H4 (cell line): ENCODE data around the gene RBM38. TPM values are rescaled to one million over a fixed set of nuclear protein-coding genes. Genes with fewer than 3 reads are reported as not detected.

Source experiments
- DNase-seq: peaks from one replicate; pipeline ENCODE4 v3.0.0-alpha.2; 2015; ENCODE audit warnings: low spot score
- total RNA-seq: library from RNA; depleted of rRNA; stranded (reverse); fragments of >200 nt; shearing (Covaris generic); gene quantifications from 2 replicates; pipeline ENCODE4 v1.2.3, GENCODE V29; 2014

Gene RBM38
- total RNA-seq, 1 experiment from 2014 or later, result 7.4 TPM

DNA sequence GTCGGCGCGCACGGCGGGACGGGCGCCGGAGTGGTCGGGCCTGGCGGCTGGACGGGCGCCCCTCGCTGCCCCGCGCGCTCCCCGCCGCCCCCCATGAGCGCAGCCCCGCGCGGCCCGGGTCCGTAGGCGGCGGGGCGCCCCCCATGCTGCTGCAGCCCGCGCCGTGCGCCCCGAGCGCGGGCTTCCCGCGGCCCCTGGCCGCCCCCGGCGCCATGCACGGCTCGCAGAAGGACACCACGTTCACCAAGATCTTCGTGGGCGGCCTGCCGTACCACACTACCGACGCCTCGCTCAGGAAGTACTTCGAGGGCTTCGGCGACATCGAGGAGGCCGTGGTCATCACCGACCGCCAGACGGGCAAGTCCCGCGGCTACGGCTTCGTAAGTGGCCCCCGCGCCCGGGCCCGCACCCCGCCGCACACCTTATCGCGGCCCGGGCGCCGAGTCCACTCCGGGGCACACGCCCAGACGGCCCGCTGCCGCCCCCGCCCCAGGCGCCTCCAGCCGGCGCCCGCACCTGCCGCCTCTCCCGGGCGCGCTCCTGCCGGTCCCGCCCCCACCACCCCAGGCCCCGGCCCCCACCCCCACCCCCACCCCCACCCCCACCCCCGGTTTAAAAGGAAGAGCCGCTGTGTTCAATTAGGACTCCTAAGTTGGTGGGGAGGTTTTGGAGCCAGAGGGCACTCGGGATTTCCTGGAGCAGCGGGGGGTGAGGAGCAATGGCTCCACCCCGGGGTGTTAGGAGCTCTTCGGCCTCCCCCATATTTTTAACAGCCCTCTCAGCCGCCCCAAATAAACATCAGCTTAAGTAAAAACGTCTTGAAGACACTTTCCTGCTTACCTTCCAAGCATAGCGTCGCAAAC, 474 bp downstream of the RBM38 start:
- DNase-seq, result no peak

DNA sequence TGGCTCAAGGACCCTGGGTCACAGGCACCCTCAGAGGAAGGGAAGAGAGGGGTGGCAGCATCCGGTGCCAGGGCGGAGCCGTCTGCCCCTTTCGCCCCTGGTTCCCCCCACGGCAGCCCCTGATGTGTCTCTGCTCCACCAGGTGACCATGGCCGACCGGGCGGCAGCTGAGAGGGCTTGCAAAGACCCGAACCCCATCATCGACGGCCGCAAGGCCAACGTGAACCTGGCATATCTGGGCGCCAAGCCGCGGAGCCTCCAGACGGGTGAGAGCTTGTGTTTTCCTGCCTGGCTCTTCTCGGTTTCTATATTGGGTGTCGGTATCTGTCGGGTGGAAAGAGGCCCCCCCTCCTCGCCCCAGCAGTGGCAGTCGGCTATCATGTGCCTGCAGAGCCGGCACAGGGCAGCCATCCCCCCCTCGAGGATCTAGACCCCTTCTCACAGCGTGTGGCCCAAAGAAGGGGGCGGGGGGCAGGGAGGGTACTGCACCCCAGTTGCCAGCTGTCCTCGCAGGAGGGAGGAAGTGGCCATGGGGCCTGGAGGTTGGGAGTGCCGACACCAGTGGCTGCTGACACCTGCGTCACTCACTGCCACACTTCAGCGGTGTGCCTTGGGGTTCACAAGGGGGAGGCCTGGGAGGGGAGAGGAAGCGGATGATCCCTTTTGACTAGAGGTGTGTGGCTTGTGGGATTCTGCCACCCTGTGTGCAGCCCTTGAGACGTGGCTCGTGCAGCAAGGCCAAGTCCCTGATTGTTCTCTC, 1.5 kb downstream of the RBM38 start:
- no peak for DNase-seq

DNA sequence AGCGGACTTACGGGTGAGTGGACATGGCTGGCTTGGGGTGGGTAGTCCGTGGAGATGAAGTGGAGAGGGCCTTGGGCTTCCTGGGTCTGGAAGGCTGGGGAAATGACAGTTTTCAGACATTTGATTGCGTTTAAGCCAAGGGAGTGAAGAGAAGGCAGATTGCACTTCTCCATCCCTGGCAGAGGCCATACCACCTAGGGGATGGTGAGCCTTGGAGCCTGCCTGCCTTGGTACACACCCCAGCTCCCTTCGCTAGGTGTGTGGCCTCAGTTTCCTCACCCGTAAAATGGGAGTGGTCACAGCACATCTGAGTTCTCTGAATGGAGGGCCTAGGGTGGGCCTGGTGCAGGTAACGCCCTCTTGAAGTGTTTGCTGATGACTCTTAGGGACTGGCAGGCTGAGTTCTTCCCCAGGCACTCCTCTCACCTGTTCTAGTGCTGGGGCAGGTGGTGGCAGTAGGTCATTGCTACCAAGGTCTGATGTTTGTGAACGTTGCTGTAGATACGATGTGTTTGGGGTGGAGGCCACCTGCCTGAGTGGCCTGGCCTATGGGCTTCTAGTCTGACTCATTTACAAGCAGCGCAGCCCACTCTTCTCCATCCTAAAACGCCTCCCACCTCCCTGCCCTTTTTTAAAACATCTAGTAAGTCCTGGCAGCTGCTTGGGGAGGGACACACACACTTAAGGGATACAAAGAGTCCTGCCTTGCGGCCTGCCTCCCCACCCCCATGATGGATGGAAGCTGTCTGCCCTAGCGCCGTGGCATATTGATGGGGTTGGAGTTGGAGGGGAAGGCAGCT, 2.3 kb downstream of the RBM38 start:
- DNase-seq, result no peak

DNA sequence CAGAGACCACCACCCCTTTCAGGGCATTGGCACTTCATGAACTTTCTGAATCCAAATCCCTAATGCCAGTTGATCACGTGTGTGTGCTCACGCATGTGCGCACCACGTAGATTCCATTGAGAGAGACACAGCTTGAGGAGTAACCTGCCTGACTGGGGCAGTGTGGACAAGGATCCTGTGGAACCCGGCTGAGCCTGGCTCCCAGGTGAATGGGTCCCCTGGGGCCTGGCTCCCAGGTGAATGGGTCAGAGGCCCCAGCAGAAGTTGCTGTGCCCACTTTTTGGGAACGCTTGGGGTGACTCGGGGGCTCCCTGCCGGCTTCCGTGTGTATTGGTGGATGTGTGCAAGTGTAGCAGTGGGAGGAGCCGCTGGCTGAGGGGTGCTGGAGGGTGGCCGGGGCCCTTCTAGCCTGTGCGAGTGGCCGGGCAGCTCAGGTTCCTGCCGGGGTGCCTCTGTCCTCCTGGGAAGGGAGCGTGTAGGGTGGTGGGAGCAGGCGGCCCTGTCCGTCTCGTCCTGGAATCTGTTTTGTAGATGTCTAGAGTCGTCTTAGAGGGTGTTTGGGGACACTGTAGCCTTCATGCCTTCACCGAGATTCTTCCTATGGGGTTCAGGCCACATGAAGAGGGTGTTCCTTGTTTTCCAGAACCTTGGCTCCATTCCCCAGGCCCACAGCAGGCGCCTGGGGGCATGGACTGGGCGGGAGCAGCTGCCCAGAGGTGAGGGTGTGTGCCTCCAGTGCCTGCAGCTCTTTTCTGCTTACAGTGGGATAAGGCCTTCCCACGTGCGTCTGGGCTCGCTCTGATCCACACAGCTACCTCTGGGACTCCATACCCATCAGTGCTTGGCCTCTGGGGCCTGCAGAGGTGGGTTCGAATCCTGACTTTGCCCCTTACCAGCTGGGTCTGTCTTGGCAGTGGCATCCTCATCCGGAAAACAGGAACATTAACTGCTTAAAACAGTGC, 3.2 kb downstream of the RBM38 start:
- DNase-seq, result no peak

DNA sequence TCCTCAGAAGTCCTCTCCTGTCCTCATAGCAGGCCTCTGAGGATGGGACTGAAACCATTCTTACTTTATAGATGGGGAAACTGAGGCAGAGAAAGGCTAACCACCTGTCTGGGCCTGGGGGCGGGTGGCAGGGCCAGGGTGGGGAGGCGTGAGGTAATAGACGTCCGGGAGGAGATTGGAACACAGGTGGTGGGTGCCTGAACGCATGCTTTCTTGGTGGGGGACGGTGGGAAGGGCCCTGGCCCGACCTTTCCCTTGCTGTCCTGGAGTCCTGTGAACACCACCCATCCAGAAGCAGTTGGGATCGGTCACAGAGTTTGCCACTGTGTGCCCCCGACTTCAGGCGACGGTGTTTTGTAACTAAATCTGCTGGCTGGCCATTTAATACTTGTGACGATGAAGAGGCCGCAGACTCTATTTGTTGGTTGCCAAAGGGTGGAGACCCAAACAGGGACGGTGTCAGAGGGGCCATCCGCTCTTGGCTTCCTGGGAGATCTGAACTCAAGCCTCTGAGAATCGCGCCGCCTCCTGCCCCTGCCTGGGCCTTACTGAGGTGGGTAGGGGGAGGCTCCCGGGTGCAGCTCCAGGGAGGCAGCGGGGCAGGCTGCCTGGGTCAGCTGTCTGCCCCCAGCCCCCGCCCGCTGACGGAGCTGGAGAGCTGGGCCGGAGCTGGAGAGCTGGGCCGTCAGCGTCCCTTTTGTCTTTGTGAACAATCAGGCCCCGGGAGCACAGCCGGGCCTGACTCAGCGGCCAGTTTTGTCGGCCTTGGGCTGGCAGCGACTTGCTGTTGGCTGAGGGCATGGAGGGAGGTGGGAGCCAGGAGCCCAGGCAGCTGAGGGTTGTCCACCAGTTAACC, 4.1 kb downstream of the RBM38 start:
- no peak for DNase-seq

DNA sequence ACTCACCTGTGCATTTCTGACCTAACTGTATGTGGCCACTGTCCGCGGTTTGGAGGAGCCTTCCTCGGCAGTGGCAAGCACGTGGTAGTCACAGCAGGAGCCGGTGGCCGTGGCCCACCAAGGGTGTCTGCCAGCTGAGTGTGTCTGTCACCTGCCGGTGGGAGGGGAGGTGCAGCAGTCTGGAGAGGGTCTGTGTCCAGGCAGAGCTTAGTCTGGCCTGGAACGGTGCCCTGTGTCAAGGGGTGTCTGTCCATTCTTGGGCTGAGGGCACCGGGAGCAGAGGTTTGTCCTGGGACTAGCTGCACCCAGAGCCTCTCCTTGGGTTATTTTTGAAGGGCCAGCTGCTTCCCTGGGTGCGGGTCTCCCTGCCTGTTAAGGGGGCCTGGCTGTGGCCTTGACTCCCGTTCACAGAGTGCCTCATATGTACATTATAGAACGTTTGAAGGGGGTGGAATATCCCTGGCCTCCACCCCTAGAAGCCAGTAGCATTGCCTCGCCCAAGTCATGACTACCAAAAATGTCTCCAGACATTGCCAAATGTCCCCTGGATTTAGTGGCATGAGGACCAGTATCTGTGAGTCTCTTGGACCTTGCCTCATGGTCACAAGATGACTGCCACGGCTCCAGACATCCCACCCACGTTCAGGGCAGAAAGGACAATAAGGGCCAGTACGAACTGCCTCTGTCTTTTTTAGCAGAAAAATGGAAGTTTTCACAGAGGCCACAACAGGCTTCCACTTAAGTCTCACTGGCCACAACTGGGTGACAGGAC, 5.2 kb downstream of the RBM38 start:
- no peak for DNase-seq

DNA sequence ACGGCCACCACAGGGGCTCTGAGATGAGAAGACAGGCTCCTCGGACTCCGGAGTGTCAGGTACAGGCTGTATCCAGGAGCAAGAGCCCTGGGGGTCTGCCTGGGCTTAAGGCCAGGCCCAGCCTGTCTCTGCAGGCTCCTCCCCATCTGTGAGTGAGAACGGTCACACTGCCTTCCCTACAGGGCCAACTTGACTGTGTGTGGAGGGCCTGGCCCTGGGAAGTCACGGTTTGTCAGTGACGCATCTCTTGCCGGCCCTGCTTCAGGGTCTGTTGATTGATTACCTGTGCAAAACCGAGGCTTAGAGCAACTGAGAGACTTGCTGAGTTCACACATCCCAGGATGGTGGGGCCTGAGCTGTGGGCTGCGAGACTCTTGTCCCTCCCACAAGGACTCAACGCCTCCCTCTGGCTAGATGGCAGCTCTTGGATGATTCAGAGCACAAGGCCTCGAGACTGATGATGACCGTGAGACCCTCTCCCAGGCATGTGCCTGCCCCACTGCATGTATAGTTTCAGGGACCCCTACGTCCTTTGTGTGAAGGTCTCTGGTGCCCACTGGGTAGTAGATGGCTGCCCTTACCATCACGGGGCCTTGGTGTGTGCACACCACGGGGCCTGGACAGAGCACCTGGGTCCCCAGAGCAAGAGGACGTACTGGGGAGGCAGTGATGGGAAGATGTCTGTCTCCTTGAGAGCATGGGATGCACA, 5.9 kb downstream of the RBM38 start:
- no peak for DNase-seq

DNA sequence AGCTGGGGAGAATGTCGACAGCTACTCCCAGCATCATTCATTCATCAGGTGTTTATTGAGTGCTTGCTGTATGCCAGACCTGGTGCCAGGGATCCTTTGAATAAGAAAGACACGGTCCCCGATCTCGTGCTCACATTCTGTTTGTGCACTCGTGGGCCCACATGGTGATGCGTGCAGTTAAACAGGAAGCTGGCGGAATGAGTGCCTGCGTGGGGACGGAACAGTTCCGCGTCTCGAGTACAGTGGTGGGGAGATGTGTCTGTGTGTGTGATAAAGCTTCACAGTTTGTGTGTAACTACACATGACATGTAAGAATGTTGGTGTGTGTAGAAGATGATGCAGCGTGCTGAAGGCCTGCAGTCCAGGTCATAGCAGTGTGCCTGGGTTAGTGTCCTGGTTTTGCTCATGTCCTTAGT, 6.5 kb downstream of the RBM38 start:
- DNase-seq, result no peak

DNA sequence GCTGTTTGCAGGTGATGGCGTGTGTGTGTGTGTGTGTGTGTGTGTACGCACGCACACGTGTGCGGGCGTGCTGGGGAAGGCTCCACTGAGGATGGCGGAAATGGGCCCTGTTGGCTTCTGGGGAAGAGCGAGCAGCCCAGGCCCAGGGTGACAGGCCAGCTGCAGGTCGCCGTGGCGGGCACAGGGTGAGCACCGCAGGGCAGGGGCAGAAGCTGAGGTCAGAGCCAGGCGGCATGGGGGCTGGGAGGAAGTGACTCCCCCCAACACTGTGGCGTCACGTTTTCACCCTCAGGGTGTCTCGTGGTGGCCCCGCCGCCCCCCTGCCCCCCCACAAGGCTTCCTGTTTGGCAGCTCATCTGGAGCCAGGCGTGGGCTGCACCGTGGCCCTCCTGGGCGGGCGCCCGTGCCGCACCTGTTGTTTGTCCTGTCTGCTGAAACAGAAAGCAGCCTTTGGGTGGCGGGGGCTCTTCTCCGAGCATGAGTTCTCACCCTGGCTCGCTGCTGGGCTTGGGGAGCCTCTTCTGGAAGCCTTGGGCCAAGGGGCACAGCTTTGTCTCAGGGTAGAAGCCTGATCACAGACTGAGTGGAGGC, 7.1 kb downstream of the RBM38 start:
- no peak for DNase-seq

DNA sequence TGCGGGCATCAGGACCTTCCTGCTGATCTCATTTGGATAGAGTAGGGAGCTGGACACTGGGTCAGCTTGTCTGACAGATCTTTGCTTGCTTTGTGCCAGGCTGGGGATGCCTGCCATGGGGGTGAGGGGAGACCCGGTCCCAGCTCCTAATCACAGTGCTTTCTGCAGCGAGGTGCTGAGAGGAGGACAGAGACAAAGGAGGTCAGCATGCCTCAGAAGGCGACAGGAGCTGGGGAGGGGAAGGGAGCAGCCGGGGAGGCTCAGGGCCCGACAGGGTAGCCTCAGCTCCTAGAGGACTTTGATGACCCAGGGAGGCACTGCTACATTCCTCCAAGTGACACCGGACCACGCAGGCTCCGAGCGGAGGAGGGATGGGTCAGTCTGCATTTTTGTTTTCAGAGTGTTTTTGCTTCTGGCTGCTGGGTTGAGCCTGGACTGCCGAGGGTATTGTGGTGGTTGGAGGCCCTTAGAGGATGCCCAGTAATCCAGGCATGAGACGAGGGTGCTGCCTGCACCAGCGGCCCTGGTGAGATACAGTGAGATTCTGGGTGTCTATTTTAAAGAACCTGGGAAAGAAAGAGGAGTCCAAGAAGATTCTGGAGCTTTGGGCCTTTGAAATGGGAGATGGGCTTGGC, 7.8 kb downstream of the RBM38 start:
- no peak for DNase-seq

DNA sequence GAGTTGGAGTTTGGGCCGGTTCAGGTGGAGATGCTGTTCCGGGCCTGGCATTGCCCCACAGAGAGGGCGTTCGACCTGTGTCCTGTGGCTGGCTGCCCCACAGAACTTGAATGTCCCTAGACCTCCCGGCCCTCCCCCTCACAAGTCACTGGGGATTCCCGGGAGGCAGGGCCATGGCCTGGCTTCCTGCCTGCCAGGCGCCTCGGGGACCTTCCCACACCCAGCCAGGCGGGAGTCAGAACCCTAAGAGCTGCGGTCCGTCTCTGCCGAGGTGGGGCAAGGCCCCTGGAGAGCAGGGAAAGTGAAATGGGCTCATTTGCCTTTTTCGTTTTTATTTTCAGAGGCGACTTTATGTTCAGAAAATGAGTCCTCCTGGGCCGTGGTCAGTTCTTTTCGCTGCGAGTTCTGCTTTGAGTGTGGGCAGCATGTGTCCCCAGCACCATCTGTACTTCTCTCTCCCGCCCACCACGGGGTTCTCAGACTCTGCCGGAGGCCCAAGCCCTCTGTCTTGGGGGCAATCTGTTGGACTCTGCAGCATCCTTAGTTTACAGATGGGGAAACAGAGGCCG, 8.5 kb downstream of the RBM38 start:
- no peak for DNase-seq

DNA sequence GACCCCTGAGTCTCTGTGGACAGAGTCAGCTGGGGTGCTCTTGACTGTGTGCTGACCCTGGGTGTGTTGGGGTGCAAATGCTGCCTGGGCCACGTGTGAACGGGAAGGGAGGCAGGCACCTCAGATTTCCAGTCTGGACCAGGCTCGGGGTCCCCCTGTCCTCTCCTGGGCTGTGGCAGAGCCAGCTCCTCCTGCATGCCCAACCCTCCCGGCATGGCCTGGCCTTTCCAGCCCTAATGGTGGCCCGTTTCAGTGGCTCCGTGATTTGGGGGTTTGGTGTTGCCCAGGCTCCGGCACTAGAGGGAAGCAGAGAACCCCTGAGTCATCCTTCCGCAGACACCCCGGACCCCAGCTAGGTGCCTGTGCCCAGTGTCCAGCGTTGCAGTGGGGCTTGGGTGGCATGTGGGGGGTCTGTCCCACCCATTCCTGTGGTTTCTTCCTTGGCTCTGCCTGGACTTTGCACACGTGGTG, 9.1 kb downstream of the RBM38 start:
- no peak for DNase-seq

DNA sequence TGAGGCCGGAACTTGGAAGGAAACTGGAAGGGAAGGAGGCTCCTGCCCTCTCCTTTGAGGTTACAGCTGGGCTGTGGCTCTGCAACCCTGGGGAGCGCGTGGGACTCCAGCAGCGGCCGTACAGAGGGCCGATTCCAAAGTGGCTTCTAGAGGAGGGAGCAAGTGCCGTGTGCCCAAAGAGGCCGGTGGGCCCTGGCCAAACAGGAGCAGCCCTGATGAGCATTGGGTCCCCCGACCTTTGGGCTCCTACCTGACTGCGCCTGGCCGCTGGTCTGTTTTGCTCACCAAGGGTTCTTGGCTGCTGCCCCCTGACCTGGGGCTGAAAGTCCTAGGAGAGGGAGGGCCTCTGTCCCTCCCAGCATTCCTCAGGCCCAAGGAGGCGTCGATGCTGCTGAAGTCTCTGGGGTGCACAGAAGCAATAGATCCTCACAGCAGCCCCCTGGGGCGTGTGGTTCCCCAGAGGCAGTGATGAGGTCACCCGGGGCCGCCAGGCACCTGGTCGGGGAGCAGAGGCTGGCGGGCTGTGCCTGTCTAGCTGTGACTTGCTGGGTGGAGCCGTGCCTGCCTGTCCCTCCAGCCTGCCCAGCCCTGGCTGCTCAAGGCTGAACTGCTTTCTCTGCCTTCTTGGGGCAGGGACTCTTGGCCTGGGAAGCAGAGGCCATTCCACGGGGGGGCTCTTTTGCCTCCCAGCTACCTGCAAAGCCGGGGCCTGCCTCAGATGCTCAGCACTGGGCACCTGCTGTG, 9.8 kb downstream of the RBM38 start:
- DNase-seq, result no peak

DNA sequence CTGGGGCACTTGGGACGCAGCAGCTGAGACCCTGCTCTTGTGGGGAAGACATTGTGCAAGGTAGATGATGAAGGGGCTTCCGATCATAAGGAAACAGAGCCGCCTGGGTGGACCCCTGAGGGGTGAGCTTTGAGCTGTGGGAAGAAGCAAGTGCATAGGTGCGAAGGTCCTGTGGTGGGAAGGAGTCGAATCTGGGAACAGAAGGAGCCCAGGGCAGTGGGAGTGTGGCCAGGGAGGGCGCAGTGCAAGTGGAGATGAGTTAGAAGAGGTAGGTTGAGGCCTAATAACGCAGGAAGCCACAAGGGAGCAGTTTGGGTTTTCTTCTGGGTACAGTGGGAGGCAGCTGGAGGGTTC, 10.3 kb downstream of the RBM38 start:
- no peak for DNase-seq

DNA sequence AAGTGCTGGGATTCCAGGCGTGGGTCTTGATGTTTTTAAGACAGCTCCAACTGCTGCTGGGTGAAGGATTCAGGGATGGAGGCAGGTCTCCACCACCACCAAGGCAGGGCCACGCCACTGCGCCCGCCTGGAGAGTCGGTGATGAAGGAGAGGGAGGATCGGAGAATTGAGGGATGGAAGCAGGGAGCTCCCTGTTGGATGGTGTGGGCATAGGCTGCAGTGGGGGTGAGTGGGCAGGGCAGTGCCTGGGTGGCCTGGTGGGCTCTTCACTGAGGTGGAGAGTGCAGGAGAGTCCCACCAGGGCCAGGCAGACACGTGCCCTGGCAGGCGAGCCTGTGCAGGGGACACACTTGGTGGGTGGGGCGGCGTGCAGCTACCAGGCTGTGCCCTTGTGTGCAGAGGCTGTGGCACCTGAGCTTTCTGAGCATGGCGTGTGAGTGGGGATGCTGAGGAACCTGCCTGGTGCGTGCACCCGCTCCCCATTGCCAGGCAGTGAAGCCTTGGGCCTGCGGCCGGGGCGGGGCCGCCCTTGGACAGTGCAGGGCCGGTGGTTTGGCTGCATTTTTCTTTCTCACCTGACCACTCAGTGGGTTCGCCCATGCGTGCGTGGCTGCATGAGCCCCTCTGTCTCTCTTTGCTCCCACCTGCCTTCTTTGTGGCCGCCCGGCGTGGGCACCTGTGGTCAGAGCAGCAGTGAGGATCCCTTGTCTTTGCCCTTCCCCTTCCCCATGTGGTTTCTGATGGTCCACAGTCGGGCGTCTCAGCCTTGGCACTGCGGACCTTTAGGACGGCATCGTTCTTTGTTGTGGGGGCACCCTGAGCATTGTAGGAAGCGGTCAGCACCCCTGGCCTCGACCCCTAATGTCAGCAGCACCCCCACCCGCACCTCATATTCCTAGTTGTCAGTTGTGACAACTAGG, 11.3 kb downstream of the RBM38 start:
- no peak for DNase-seq

DNA sequence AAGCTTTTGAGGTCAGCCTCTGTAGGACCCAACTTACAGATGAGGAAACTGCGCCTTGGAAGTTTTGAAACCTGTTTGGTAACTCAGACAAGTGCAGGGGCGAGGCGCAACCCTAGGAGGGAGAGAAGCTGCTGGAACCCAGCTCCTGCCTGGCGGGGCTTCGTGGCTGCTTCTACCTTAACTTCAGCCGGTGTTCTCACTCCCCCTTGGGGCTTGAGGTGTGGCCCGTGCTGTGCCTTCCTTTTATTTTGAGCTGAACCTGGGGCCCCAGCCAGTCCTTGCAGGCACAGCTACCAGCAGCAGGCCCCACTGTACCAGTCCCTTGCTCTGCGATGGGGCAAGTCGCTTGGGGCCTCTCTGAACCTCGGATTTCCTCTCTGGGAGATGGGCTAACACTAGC, 12.0 kb downstream of the RBM38 start:
- DNase-seq, result no peak
